GM19240 (cell line): ENCODE results near the gene PPP1R7.

Experiments used
- DNase-seq: peaks from one replicate; pipeline ENCODE4 v3.0.0; 2011; ENCODE audit warnings: low spot score; ENCODE audit not compliant: insufficient read length

Gene PPP1R7

DNA sequence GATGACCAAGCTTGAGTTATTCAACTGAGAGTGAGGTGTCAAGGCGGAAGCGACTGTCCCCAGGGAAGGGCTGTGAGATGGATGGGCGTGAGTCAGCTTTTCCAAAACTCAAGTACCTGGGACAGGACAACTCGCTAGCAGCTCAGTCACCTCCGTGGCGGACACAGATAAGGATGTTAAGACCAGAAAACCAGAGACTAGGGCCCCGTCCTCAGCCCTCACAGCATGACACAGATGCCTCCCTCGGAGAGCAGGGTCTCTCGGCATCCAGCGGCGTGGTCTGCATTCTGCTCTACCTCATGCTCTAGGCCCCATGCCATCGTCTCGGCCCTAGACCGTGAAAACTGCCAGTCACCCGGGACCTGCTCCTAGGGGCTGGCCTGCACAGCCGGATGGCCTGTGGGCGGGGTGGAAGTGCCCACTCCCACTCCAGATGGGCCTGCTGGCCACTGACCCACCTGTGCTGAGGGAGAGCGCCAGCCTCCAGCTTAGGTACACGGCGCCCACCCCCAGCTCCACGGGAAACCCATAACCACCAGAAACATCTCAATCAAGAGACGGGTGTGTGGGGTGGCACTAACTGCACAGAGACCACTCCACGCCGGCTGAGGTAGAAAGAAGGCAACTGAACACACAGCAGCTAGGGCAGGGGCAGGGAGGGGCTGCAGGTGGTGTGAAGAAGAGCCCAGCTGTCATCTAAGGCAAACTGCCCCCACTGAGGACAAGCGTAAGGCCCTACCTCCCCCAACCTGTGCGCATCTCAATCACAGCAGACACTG lies 78.0 kb downstream of the PPP1R7 start:
- no peak for DNase-seq

DNA sequence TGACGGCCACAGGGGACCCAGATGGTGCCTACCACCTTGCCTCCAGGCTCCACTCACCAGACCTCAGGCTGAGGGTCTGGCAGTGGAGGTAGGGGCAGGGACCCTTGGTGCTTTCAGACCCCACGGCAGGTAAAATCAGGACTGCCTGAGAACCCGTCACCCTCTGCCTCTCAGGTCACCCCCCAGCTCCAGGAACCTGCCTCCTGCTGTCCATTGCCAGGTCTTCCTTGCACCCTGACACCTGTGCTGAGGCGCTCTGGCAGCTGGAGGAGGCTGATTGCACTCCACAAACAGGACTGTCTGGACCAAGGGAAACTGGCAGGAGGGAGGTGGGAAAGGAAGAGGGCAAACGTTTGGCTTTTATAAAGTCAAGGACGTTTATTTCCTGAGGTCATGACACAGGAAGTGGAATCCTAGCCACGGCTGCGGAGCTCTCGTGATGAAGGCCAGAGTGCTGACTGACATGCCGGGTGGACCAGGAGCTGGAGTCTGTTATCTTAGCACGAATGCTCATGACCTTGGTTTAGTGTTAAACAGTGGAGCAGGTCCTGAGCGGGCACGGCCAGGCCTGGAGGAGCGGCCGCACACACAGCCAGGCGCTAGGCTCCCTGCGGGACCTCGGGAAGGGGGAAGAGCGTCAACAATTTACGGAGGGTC lies 78.7 kb downstream of the PPP1R7 start:
- DNase-seq: no peak

DNA sequence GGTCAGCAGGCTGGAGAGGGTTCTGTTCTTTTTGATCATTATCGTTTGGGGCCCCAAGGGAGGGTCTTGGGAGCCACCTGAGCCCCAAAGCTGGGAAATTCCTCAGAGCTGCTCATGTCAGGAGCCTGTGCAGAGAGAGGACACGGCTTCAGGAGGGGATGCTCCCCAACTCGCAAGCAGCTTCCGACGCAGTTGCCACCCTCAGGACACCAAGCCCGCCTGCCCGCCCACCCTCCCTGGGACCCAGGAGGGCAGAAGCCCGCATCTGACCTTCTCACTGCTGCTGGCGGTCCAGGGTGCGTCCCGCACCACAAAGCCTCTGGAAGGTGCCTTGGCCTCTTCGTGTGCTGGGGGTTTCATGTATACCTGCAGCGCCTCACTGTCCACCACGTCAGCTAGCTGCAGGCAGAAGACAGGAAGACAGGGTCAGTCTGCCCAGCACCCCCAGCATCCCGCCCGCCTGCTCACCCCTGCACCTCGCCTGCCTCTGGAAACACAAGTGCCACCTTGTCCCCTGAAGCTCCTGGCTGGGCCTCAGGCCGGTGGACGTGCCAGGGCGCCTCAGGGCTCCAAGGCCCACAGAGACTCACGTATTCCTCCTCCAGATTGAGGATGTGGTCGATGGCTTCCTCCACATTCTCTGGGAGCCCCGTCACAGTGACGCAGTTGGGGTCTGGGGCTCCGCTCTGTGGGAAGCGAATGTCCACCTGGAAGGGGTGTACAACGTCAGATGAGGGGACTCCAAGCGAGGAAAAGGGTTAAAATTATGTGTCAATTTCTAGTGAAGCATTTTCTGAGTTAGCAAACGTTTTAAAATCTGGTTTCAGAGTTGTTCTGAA lies 79.5 kb downstream of the PPP1R7 start:
- DNase-seq: no peak

DNA sequence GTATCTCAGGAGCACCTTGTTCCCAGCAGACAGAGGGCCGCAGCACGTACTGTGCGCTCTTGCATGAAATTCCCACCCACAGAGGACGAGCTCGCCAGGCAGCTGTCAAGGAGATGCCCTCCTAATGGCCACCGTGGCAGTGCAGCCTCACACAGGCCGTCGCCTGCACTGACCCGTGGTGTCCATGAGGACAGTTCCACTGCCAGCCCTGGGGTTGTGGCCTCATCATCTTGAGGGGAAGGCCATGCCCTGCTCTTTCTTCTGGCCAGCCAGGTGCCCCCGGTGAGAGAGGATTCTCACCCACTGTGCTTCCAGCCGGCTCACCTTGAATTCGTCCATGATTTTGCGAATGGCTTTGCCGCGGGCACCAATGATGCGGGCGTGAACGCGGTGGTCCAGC lies 80.2 kb downstream of the PPP1R7 start:
- no peak for DNase-seq

DNA sequence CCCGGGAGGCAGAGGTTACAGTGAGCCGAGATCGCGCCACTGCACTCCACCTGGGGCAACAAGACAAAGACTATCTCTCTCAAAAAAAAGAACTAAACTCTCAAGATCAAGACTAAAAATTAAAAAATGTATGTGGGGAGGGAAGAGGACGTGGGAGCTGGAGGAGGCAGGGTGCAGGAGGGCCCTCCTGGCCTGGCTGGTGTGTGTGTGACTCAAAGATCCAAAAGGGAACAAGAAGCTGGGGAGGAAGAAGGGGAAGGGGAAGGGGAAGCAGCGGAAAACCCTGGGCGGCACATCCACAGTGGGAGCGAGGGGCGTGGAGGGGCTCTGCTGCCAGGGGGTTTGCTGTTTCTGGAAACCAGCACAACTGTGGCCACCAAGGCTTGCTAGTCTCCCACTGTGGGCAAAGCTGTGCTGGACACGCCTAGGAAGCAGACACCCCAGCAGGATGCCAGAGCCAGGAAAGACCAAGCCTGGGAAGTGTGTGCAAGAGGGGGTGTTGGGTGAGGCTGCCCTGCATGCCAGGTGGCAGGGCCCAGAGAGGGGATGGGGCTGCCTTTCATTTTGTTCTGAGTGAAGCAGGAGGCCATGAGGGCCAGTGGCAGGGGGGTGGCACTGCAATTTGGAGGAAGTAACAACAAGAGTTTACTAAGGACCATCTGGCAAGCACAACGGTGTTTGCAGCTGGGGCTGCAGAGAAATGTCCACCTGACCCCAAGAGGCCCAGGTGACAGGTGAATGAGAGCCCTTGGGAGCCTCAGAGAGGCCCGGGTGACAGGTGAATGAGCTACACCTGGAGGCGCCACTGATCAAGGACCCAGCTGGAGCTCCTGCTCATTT lies 82.7 kb downstream of the PPP1R7 start:
- no peak for DNase-seq
